Right atrium auricular region (tissue), 2 donors: ENCODE measurements around the gene IFNE. TPM values are rescaled to one million over a fixed set of nuclear protein-coding genes. Genes with fewer than 3 reads are reported as not detected.

Source experiments
- DNase-seq: peaks from one replicate; pipeline ENCODE4 v3.0.0-alpha.2; 2019; ENCODE audit warnings: low spot score
- H3K27ac ChIP-seq, 2 donors: fragments of 200-600 bp; sonication (generic); 1 replicate in 1 of 2; 2 replicates in 1 of 2; pipeline ENCODE4 v1.5.1; 2016 to 2019
- H3K27me3 ChIP-seq, 2 donors: fragments of 200-600 bp; sonication (generic); one replicate each; pipeline versions ENCODE4 v1.5.1 to v1.6.0; 2017 to 2019
- H3K36me3 ChIP-seq: fragments of 200-600 bp; sonication (generic); one replicate; pipeline ENCODE4 v1.5.1; 2016
- H3K4me1 ChIP-seq, 2 donors: fragments of 200-600 bp; sonication (generic); one replicate each; pipeline versions ENCODE4 v1.5.1 to v1.6.0; 2017 to 2019
- H3K4me3 ChIP-seq, 2 donors: fragments of 200-600 bp; sonication (generic); 1 replicate in 1 of 2; 2 replicates in 1 of 2; pipeline ENCODE4 v1.5.1; 2017 to 2019; ENCODE audit warnings: mild to moderate bottlenecking in 1 of 2, moderate library complexity in 1 of 2
- H3K9me3 ChIP-seq, 2 donors: fragments of 200-600 bp; sonication (generic); one replicate each; pipeline ENCODE4 v1.5.1; 2019
- CTCF ChIP-seq, 2 donors: fragments of 200-600 bp; sonication (generic); IDR thresholded peaks; one replicate each; pipeline ENCODE4 v1.5.1; 2019; ENCODE audit warnings: antibody characterized with exemption in 2 of 2
- total RNA-seq, 2 donors: library from RNA; depleted of rRNA; stranded (reverse); fragments of >200 nt; gene quantifications; one replicate each; pipeline ENCODE4 v1.1.0, GENCODE V29; 2016

IFNE gene
- total RNA-seq, 2 donors from 2014 or later, result not detected

- Histone ChIP-seq H3K9me3 (peaks cover 0 to 5% of the 10 kb centered on the region in 2 donors), H3K4me1 (no peaks in the 10 kb centered on the region), H3K36me3 (no peaks in the 10 kb centered on the region), H3K27ac (no peak overlapping the region), H3K4me3 (no peak overlapping the region), H3K27me3 (no peaks in the 10 kb centered on the region)
- no peak for DNase-seq
- TF ChIP-seq CTCF (IDR thresholded peaks at IDR 0.05), result no peak
Observed at GRCh38 chr9:21523021-21524014, 41.2 kb upstream of the IFNE start.

GRCh38 chr9:21522348-21522747 lies 40.2 kb upstream of the IFNE start:
- Histone ChIP-seq H3K27ac (no peak overlapping the region), H3K27me3 (no peaks in the 10 kb centered on the region), H3K36me3 (no peaks in the 10 kb centered on the region), H3K9me3 (peaks cover 0 to 5% of the 10 kb centered on the region in 2 donors), H3K4me1 (no peaks in the 10 kb centered on the region), H3K4me3 (no peak overlapping the region)
- DNase-seq, result no peak
- no peak for TF ChIP-seq CTCF (IDR thresholded peaks at IDR 0.05)

GRCh38 chr9:21521448-21521847 lies 39.3 kb upstream of the IFNE start:
- peaks cover 0 to 5% of the 10 kb centered on the region in 2 donors for H3K9me3 ChIP-seq
- H3K4me1 ChIP-seq, result no peaks in the 10 kb centered on the region
- DNase-seq, result no peak
- H3K27ac ChIP-seq, result no peak overlapping the region
- H3K27me3 ChIP-seq, result no peaks in the 10 kb centered on the region
- TF ChIP-seq CTCF (IDR thresholded peaks at IDR 0.05), result no peak
- H3K4me3 ChIP-seq, result no peak overlapping the region
- H3K36me3 ChIP-seq, result no peaks in the 10 kb centered on the region

- H3K36me3 ChIP-seq, result no peaks in the 10 kb centered on the region
- no peak overlapping the region for H3K27ac ChIP-seq
Observed at GRCh38 chr9:21520501-21521228, 38.6 kb upstream of the IFNE start.

More at GRCh38 chr9:21520501-21521228, 38.6 kb upstream of the IFNE start:
- H3K4me3 ChIP-seq, result no peak overlapping the region
- H3K4me1 ChIP-seq, result no peaks in the 10 kb centered on the region
- DNase-seq, result no peak
- H3K9me3 ChIP-seq, result peaks cover 0 to 5% of the 10 kb centered on the region in 2 donors
- no peaks in the 10 kb centered on the region for H3K27me3 ChIP-seq
- TF ChIP-seq CTCF (IDR thresholded peaks at IDR 0.05), result no peak
